Measurements from ENCODE around the gene GRIK2. TPM values are rescaled to one million over a fixed set of nuclear protein-coding genes. Genes with fewer than 3 reads are reported as not detected.

GRIK2 gene
- total RNA-seq, 4 donors from 2014 or later: 1.4 to 51.9 (median 9.6) TPM

DNA sequence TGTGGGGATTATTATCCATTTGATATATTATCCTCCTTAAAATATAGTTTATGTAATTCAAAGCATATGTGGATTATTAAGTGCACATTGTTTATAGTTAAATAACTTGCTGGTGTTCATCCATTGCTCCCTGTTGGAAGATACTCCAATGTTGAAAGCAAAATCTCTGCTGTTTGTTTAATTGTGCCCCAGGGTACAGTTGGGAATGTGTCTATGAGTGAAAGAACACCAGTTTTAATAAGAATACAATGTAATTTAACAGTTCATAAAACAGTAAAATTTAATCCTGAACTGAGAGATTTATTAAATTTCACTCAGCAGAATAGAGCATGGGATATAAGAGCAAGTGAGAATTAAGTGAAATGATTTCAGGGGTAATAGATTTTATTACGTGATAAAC lies 364.9 kb downstream of the GRIK2 start:
- Histone ChIP-seq H3K27me3 (no peaks in the 10 kb centered on the region), H3K4me3 (replicated peaks in 1 of 3) (no peak overlapping the region), H3K4me1 (no peaks in the 10 kb centered on the region), H3K27ac (no peak overlapping the region), H3K9me3 (no peaks in the 10 kb centered on the region), H3K36me3 (no peaks in the 10 kb centered on the region)
- no peak for TF ChIP-seq POLR2A (IDR thresholded peaks at IDR 0.05)
- TF ChIP-seq, protein P1, sequence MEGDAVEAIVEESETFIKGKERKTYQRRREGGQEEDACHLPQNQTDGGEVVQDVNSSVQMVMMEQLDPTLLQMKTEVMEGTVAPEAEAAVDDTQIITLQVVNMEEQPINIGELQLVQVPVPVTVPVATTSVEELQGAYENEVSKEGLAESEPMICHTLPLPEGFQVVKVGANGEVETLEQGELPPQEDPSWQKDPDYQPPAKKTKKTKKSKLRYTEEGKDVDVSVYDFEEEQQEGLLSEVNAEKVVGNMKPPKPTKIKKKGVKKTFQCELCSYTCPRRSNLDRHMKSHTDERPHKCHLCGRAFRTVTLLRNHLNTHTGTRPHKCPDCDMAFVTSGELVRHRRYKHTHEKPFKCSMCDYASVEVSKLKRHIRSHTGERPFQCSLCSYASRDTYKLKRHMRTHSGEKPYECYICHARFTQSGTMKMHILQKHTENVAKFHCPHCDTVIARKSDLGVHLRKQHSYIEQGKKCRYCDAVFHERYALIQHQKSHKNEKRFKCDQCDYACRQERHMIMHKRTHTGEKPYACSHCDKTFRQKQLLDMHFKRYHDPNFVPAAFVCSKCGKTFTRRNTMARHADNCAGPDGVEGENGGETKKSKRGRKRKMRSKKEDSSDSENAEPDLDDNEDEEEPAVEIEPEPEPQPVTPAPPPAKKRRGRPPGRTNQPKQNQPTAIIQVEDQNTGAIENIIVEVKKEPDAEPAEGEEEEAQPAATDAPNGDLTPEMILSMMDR (IDR thresholded peaks at IDR 0.05): no peak
- no peak for DNase-seq
- WGBS, 2 donors: 73 to 77% methylated on average over 1 of the region's 1 CpG
- intact Hi-C loops (cut with DNase I): no loop called here

DNA sequence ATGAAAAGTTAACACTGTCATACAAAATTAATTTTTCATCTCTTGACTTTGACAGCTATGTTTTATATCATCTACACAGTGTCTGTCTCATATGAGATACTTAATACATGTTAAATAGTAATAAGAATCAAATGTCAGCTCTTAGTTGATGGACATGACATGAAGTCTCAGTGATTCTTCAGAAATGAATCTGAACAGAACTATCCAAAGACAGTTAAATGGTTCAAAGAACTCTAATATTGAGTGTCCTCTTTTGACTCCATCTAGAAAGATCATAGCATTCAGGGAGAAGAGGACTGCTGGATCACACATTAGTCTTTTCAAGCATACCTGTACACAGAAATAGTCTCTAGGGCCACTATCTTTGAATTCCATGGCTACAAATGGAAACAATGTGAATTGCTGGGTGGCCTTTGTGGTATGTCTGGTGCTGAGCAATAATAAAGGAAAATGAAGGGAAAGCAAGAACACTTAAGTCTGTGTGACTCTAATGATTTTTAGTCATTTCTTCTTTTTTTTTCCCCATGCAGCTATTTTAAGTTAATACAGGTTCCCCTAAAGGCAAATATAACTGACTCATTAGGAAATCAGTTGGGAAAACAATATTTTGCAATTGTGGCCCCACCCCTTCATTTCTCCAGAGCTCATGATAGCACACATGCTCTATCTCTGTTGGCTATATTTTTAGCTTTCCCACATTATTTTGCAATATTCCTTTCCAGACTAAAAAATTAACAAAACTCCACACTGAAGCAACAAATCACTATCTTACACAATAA lies 367.5 kb downstream of the GRIK2 start:
- H3K4me1 ChIP-seq: no peaks in the 10 kb centered on the region
- H3K27ac ChIP-seq: no peak overlapping the region
- no peaks in the 10 kb centered on the region for H3K36me3 ChIP-seq
- TF ChIP-seq POLR2A (IDR thresholded peaks at IDR 0.05): no peak
- TF ChIP-seq, protein P1 (IDR thresholded peaks at IDR 0.05): no peak
- no peaks in the 10 kb centered on the region for H3K9me3 ChIP-seq
- DNase-seq: no peak
- H3K27me3 ChIP-seq: no peaks in the 10 kb centered on the region
- H3K4me3 ChIP-seq (replicated peaks in 1 of 3): no peak overlapping the region
- intact Hi-C loops (cut with DNase I): no loop called here

DNA sequence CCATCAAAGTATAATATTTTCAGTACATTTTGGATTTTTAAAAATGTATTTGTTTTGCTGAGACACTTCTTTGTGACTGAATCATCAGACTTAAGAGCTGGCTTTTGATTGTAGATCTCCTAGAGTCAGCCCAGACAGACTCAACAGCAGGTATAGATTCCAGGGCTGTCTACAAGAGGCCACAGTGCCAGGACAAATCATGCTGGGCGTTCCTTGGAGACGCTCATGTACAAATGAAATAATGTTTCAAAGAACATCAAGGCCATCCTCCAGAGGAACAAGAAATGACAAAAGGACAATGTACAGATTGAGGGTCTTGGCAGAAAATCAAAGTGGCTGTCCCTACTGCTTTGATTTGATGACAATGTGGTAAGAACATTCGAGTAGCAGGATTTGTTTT lies 369.3 kb downstream of the GRIK2 start:
- DNase-seq: no peak
- Histone ChIP-seq H3K36me3 (no peaks in the 10 kb centered on the region), H3K27me3 (no peaks in the 10 kb centered on the region), H3K4me3 (replicated peaks in 1 of 3) (no peak overlapping the region), H3K9me3 (no peaks in the 10 kb centered on the region), H3K27ac (no peak overlapping the region), H3K4me1 (no peaks in the 10 kb centered on the region)
- no peak for TF ChIP-seq POLR2A (IDR thresholded peaks at IDR 0.05)
- TF ChIP-seq, protein P1 (IDR thresholded peaks at IDR 0.05): no peak
- intact Hi-C loops (cut with DNase I): no loop called here
- 59 to 63% methylated on average over 3 of the region's 3 CpGs for WGBS, 2 donors

DNA sequence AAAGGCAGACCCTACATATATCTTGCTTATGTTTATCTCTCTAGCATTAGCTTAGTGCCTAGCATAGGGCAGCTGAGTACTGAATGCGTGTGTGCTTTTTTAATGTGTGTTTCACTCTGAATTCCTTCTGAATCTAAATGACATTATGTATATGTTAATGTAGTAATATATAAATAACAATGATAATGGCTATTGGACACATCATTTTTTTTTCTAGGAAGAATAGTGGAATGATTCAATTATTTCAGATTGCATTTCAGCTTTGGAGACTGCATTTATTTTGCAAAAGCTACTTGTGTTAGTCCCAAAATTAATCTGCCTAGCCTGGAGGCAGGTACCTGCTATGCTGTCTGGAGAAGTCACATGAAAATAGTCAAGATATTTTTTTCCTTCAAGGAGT lies 371.8 kb downstream of the GRIK2 start:
- no peaks in the 10 kb centered on the region for H3K9me3 ChIP-seq
- WGBS, 2 donors: 68 to 81% methylated on average over 1 of the region's 1 CpG
- intact Hi-C loops (cut with DNase I): no loop called here
- no peak for DNase-seq
- no peaks in the 10 kb centered on the region for H3K27me3 ChIP-seq
- no peak overlapping the region for H3K4me3 ChIP-seq (replicated peaks in 1 of 3)
- no peak overlapping the region for H3K27ac ChIP-seq
- no peaks in the 10 kb centered on the region for H3K4me1 ChIP-seq
- H3K36me3 ChIP-seq: no peaks in the 10 kb centered on the region
- TF ChIP-seq, protein P1 (IDR thresholded peaks at IDR 0.05): no peak
- no peak for TF ChIP-seq POLR2A (IDR thresholded peaks at IDR 0.05)

DNA sequence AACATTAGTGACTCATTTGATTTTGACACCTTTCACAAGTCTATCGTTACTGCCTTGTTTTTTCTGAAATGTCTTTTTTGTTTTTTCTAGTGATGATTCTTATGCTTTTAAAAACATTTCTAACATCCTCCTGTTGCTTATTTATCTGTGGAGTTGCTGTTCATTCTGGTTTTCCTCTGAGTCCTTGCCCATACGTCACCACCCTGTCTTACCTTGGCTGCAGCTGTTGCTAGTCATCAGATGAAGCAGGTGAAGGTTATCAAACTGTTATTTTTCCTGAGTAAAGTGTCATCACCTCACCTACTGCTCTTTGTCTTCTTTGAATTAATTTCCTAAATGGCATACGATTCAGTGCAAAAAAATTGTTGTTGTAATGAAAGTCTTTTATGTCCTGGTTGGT lies 376.6 kb downstream of the GRIK2 start:
- Histone ChIP-seq H3K36me3 (no peaks in the 10 kb centered on the region), H3K9me3 (no peaks in the 10 kb centered on the region), H3K27me3 (no peaks in the 10 kb centered on the region), H3K4me3 (replicated peaks in 1 of 3) (no peak overlapping the region), H3K27ac (no peak overlapping the region), H3K4me1 (no peaks in the 10 kb centered on the region)
- no peak for TF ChIP-seq POLR2A (IDR thresholded peaks at IDR 0.05)
- TF ChIP-seq, protein P1 (IDR thresholded peaks at IDR 0.05): no peak
- no peak for DNase-seq
- intact Hi-C loops (cut with DNase I): no loop called here
- 75 to 81% methylated on average over 3 of the region's 3 CpGs for WGBS, 2 donors

All from thyroid gland (tissue), 4 donors.